Adrenal gland (tissue), 12 donors: Measurements from ENCODE around the gene DPH7. TPM values are rescaled to one million over a fixed set of nuclear protein-coding genes. Genes with fewer than 3 reads are reported as not detected.

Experiments
- DNase-seq, 7 donors: peaks; one replicate each; pipeline ENCODE4 v3.0.0-alpha.2; 2019 to 2020
- H3K27ac ChIP-seq, 5 donors: fragments of 200-600 bp; sonication (generic) in 4 of 5; 1 replicate in 3 of 5; 2 replicates in 2 of 5; pipeline versions ENCODE4 v1.5.1 to v1.8.0; 2016 to 2020; ENCODE audit warnings: mild to moderate bottlenecking in 1 of 5
- H3K27me3 ChIP-seq: fragments of 200-600 bp; 2 replicates; pipeline ENCODE4 v1.8.0; 2021
- H3K36me3 ChIP-seq, 2 donors: fragments of 200-600 bp; replicated peaks in 1 of 2; 1 replicate in 1 of 2; 2 replicates in 1 of 2; pipeline versions ENCODE4 v1.5.1 to v1.8.0; 2018 to 2022
- H3K4me1 ChIP-seq, 2 donors: fragments of 200-600 bp; replicated peaks in 1 of 2; 1 replicate in 1 of 2; 2 replicates in 1 of 2; pipeline versions ENCODE4 v1.5.1 to v1.8.0; 2018 to 2021
- H3K4me3 ChIP-seq, 4 donors: fragments of 200-600 bp; sonication (generic) in 3 of 4; one replicate each; pipeline ENCODE4 v1.5.1; 2016 to 2018
- H3K9me3 ChIP-seq, 3 donors: fragments of 200-600 bp; sonication (generic) in 1 of 3; replicated peaks in 1 of 3; 1 replicate in 2 of 3; 2 replicates in 1 of 3; pipeline versions ENCODE4 v1.5.1 to v1.8.0; 2016 to 2021
- CTCF ChIP-seq, 6 experiments: fragments of 450-650 bp in 4 of 6; fragments of 200-600 bp in 2 of 6; sonication (generic) in 1 of 6; IDR thresholded peaks; 1 replicate in 5 of 6; 2 replicates in 1 of 6; pipeline versions ENCODE4 v1.5.1 to v1.8.0; 2016 to 2021; ENCODE audit warnings: antibody characterized with exemption in 6 of 6, mild to moderate bottlenecking in 2 of 6, moderate library complexity in 1 of 6
- POLR2A ChIP-seq, 2 donors: fragments of 450-650 bp; IDR thresholded peaks; one replicate each; pipeline ENCODE4 v1.6.1; 2017; ENCODE audit warnings: antibody characterized with exemption in 2 of 2, mild to moderate bottlenecking in 2 of 2, moderate library complexity in 1 of 2
- WGBS, 4 donors: extraction: QIAGEN DNeasy Blood & Tissue Kit in 2 of 4; methylation state at CpG; one replicate each; pipeline versions ENCODE4 v1.1.5 to v1.1.7; 2013 to 2017; 5-methylcytosine and 5-hydroxymethylcytosine counted together
- intact Hi-C, 2 donors: fragments of 100-400 bp; cut with DNase I; formaldehyde crosslinking; loops; one replicate each; pipeline versions ENCODE4 v1.14.1 to v1.15.0; 2022 to 2023
- polyA plus RNA-seq, 3 donors: library from polyadenylated mRNA; stranded (reverse); fragments of 200-250 nt in 2 of 3; fragments of 350-450 nt in 1 of 3; fragmentation: Illumina TruSeq in 1 of 3; extraction: RNeasy Lipid Tissue Mini Kit (QIAGEN cat#74804) in 1 of 3; gene quantifications; one replicate each; pipeline ENCODE4 v1.2.3, GENCODE V29; 2013 to 2014
- total RNA-seq, 9 donors: library from RNA; depleted of rRNA in 4 of 9; stranded (reverse); fragments of >200 nt in 4 of 9; fragments of 120-200 nt in 1 of 9; fragmentation: NEBNext Ultra II Directional in 1 of 9; extraction: Animal tissue kit (Norgen Biotek cat#: 25700) in 1 of 9; gene quantifications; one replicate each; pipeline versions ENCODE4 v1.1.0 to v1.2.4, GENCODE V29; 2013 to 2023
- donor health status: healthy with polysubstance abuse.
- donor health status: Bipolar disorder and iron deficiency.
- donor health status: DM: yes; HTN: yes; CAD: no.
- donor health status: DM: no; HTN: no; CAD: no.
- donor health status: DM: no; HTN: no; CAD: no.
- donor health status: DM: yes; HTN: yes; CAD: no.

DPH7 gene
- total and polyA plus RNA-seq, 12 donors = 17.2 to 88.3 (median 28.9) TPM

- no peaks in the 10 kb centered on the region for H3K9me3 ChIP-seq
- TF ChIP-seq POLR2A (IDR thresholded peaks at IDR 0.05) = no peak
- no peak for TF ChIP-seq CTCF (IDR thresholded peaks at IDR 0.05)
- H3K36me3 ChIP-seq = peaks cover 0 to 3% of the 10 kb centered on the region in 2 donors
- H3K27ac ChIP-seq = no peak overlapping the region
- peaks cover 7 to 16% of the 10 kb centered on the region in 2 donors for H3K4me1 ChIP-seq
- H3K27me3 ChIP-seq = no peaks in the 10 kb centered on the region
- WGBS, 4 donors = 63 to 90% (median 83%) methylated on average over 3 to 7 of the region's 7 CpGs
- intact Hi-C loops = no loop called here
- no peak overlapping the region for H3K4me3 ChIP-seq
- no peak for DNase-seq
These were observed 14.0 kb upstream of the DPH7 start for GRCh38 chr9:137592767-137593166.

GRCh38 chr9:137590469-137591383, 12.0 kb upstream of the DPH7 start, which contains the start of gene ZMYND19:
Gene ZMYND19, minus strand, starts transcription at chr9:137590512. Its CDS starts 249 bp downstream, at chr9:137590263.
- DNase-seq = peak; percentile 88 to 93 (median 90)
- peak in 1 of 2 donors; percentile 43 for TF ChIP-seq POLR2A (IDR thresholded peaks at IDR 0.05)
- no peak for TF ChIP-seq CTCF (IDR thresholded peaks at IDR 0.05)
- peaks cover 0 to 20% of the 10 kb centered on the region in 2 donors for H3K36me3 ChIP-seq
- peaks cover 7 to 16% of the 10 kb centered on the region in 2 donors for H3K4me1 ChIP-seq
- H3K27me3 ChIP-seq = no peaks in the 10 kb centered on the region
- H3K4me3 ChIP-seq = peak within 1 kb of the TSS; percentile 42 to 93 (median 66)
- no peaks in the 10 kb centered on the region for H3K9me3 ChIP-seq
- intact Hi-C loops = no loop called here
- peak within 1 kb of the TSS in 3 of 5 donors; percentile 15 to 83 (median 47) for H3K27ac ChIP-seq
- 1 to 7% (median 2%) methylated on average over 9 to 111 of the region's 113 CpGs for WGBS, 4 donors

- Histone ChIP-seq H3K9me3 (no peaks in the 10 kb centered on the region), H3K4me1 (peaks cover 7 to 16% of the 10 kb centered on the region in 2 donors), H3K4me3 (peak overlapping the region in 2 of 4 donors; percentile 18 to 85), H3K27ac (peak overlapping the region in 1 of 5 donors; percentile 83), H3K27me3 (no peaks in the 10 kb centered on the region), H3K36me3 (peaks cover 0 to 23% of the 10 kb centered on the region in 2 donors)
- intact Hi-C loops = no loop called here
- no peak for DNase-seq
- 0 to 1% methylated on average over 39 to 60 of the region's 61 CpGs; no CpG with 5 or more reads in 2 of the 4 donors for WGBS, 4 donors
- TF ChIP-seq CTCF (IDR thresholded peaks at IDR 0.05) = no peak
- no peak for TF ChIP-seq POLR2A (IDR thresholded peaks at IDR 0.05)
These were observed 11.4 kb upstream of the DPH7 start for GRCh38 chr9:137590123-137590468.

- DNase-seq = peak in 1 of 7 donors; percentile 49
- H3K36me3 ChIP-seq = peaks cover 0 to 25% of the 10 kb centered on the region in 2 donors
- H3K27ac ChIP-seq = peak overlapping the region in 1 of 5 donors; percentile 83
- no peaks in the 10 kb centered on the region for H3K27me3 ChIP-seq
- H3K4me1 ChIP-seq = peaks cover 7 to 16% of the 10 kb centered on the region in 2 donors
- peak overlapping the region in 3 of 4 donors; percentile 18 to 85 (median 40) for H3K4me3 ChIP-seq
- intact Hi-C loops = no loop called here
- H3K9me3 ChIP-seq = no peaks in the 10 kb centered on the region
- WGBS, 4 donors = 8 to 100% (median 28%) methylated on average over 3 to 58 of the region's 58 CpGs
- TF ChIP-seq CTCF (IDR thresholded peaks at IDR 0.05) (no peak), POLR2A (IDR thresholded peaks at IDR 0.05) (no peak)
These were observed 10.9 kb upstream of the DPH7 start for GRCh38 chr9:137589441-137590122.
